SK-N-MC (cell line): Measurements from ENCODE around the gene FCF1.

Experiments used
- EZH2 ChIP-seq: fragments of 200-600 bp; sonication (generic); IDR thresholded peaks from one replicate; pipeline ENCODE4 v1.6.1; 2017; ENCODE audit warnings: antibody characterized with exemption
- FOXP2 ChIP-seq: optimal IDR thresholded peaks from 2 replicates; pipeline ENCODE3; 2011; ENCODE audit warnings: mild to moderate bottlenecking, moderate library complexity; ENCODE audit not compliant: insufficient read depth; ENCODE audit errors: extremely low read length, control extremely low read depth
- POLR2AphosphoS5 ChIP-seq: IDR thresholded peaks from 2 replicates; pipeline ENCODE4 v1.6.1; 2012; ENCODE audit warnings: mild to moderate bottlenecking, low read depth, low read length, borderline replicate concordance

GRCh38 chr14:74737753-74738325, 24.9 kb downstream of the FCF1 start:
- TF ChIP-seq EZH2 (no peak), POLR2AphosphoS5 (no peak), FOXP2 (no peak)
